Activated naive CD8-positive, alpha-beta T cell treated with anti-CD3 and anti-CD28 coated beads, Interleukin-2, amount 50 U/mL, for 16 hours (primary cell): ENCODE results near the gene SLC6A11.

Experiments used
- DNase-seq: peaks from one replicate; pipeline ENCODE4 v3.0.0-alpha.2; 2020; ENCODE audit warnings: low read depth, low spot score

Gene SLC6A11

GRCh38 chr3:10887015-10887414 lies 71.0 kb downstream of the SLC6A11 start:
- no peak for DNase-seq

- no peak for DNase-seq
Measured at GRCh38 chr3:10888518-10889090, 72.6 kb downstream of the SLC6A11 start.

- no peak for DNase-seq
Measured at GRCh38 chr3:10889206-10889960, 73.4 kb downstream of the SLC6A11 start.

- DNase-seq: no peak
Measured at GRCh38 chr3:10890665-10891064, 74.6 kb downstream of the SLC6A11 start.

- no peak for DNase-seq
Measured at GRCh38 chr3:10892622-10893021, 76.6 kb downstream of the SLC6A11 start.

GRCh38 chr3:10901296-10901945 lies 85.4 kb downstream of the SLC6A11 start:
- DNase-seq: no peak

GRCh38 chr3:10907262-10907661 lies 91.2 kb downstream of the SLC6A11 start:
- DNase-seq: no peak

GRCh38 chr3:10910367-10910766 lies 94.3 kb downstream of the SLC6A11 start:
- DNase-seq: no peak

- no peak for DNase-seq
Measured at GRCh38 chr3:10911350-10912002, 95.4 kb downstream of the SLC6A11 start.

- no peak for DNase-seq
Measured at GRCh38 chr3:10912786-10913185, 96.8 kb downstream of the SLC6A11 start.

- no peak for DNase-seq
Measured at GRCh38 chr3:10915376-10915775, 99.3 kb downstream of the SLC6A11 start.

- no peak for DNase-seq
Measured at GRCh38 chr3:10917176-10917575, 101.1 kb downstream of the SLC6A11 start.

- DNase-seq: no peak
Measured at GRCh38 chr3:10918011-10918410, 102.0 kb downstream of the SLC6A11 start.

GRCh38 chr3:10919636-10920035 lies 103.6 kb downstream of the SLC6A11 start:
- DNase-seq: no peak

- DNase-seq: no peak
Measured at GRCh38 chr3:10925436-10926255, 109.6 kb downstream of the SLC6A11 start.

GRCh38 chr3:10926256-10926810 lies 110.3 kb downstream of the SLC6A11 start:
- no peak for DNase-seq

GRCh38 chr3:10926811-10927521 lies 110.9 kb downstream of the SLC6A11 start:
- no peak for DNase-seq

- DNase-seq: no peak
Measured at GRCh38 chr3:10927551-10927950, 111.5 kb downstream of the SLC6A11 start.

GRCh38 chr3:10928407-10928960 lies 112.5 kb downstream of the SLC6A11 start:
- DNase-seq: no peak

GRCh38 chr3:10928961-10929471 lies 113.0 kb downstream of the SLC6A11 start:
- no peak for DNase-seq
